Measurements from ENCODE around the gene PPM1K.
A peak's percentile ranks its signal among the peaks of the same experiment; 100 is the strongest.
"Not testable (repeated sequence)": the region's sequence is repeated elsewhere in the genome, so short reads cannot be mapped to it uniquely, and the experiment has no call there.

PPM1K gene

GRCh38 chr4:88284439-88285234 is at the start of gene PPM1K:
Gene PPM1K, minus strand, starts transcription at chr4:88284561. Its CDS starts 5,978 bp downstream, at chr4:88278583.
- DNase-seq, result peak; percentile 99

DNA sequence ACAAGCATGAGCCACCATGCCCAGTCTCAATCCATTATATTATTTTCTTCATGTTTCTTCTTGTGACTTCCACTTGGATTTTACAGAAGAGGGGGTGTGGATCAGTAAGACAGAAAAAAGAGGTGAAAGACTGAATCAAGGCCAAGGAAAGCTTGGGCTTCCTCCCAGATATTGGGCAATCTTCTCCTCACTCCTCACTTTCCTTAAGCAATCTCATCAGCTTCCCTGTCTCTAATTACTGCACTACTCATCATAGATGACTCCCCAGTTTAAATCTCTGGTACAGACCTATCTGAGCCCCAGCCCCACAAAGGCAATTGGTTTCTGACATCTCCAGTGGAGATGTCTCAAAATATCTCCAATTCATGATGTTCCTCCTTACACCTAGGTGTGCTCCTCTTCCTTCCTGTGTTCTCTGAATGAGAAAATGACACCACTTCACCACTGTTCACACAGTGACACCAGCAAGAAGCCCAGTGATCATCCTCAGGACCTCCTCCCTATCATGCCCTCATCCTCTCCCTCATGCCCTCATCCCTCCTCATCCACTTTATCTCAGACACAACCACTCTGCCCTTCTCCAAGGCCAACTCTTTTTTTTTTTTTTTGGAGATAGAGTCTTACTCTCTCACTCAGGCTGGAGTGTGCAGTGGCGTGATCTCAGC is 49.5 kb upstream of the PPM1K start:
- no peak for DNase-seq

GRCh38 chr4:88327665-88328064 is 43.3 kb upstream of the PPM1K start:
- DNase-seq, result no peak

GRCh38 chr4:88320780-88321373 is 36.5 kb upstream of the PPM1K start:
- peak; percentile 9 for DNase-seq

DNA sequence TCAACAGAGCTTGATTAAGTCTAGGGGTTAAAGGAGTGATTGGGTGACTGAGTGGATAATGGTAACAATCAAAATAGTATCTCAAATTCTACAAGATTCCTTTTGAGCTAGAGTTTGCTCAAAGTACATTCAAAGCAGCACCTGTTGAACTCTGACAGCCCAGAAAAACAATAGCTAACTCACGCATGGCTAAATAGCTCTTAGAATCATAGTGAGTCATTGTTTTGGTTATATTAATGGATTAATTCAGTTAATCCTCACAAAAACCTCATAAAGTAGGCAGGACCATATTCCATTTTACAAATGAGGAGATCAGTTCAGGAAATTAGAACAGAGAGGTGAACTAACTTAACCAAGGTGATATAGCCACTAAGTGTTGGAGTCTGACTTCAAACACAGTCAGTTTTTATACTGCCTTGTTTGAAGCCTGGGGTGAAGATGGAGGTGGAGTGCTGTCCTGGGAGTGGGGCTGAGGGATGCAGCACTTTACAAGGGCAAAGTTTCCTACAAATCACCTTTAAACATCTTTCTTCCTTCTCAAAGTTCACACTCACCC is 35.9 kb upstream of the PPM1K start:
- no peak for DNase-seq

DNA sequence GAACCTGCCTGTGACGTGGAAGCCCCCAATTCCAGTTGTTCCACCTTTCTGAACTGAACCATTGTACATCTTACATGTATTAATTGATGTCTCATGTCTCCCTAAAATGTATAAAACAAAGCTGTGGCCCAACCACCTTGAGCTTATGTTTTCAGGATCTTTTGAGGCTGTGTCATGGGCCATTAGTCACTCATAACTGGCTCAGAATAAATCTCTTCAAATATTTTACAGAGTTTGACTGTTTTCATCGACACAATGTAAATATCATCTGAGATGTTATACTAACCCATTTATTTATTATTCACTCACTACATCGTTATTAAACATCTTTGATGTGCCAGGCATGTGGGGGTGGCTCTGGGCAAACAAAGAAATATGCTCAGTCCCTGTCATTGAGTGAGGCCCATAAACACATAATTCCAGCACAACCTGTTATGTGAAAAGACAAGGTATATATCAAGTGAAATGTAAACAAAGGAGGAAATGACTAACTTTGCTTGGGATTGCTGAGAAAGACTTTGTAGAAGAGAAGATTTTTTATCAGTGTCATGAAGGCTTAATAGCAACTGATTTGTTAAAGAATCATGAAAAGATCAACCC is 34.5 kb upstream of the PPM1K start:
- no peak for DNase-seq

DNA sequence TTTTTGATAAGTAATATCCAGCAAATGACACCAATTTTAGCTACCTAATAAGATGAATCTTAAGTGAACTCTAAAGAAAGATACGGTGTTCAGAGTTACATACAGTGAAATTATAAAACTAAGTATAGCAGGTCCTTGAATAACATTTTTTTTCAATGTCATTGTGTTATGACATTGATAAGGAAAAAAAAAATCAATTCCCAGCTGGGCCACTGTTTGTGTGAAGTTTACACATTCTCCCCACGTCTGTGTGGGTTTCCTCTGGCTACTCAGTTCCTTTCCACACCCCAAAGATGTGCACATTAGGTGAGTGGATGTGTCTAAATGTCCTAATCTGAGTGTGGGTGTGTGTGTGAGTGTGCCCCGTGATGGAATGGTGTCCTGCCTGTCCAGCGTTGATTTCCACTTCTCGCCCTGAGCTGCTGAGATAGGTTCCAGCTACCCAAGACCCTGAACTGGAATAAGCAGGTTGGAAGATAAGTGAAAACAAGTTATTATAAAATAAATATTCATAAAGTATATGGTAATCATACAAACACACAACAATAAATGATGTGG is 31.2 kb upstream of the PPM1K start:
- DNase-seq, result no peak

- DNase-seq, result not testable (repeated sequence)
Measured at GRCh38 chr4:88313088-88313624, 28.8 kb upstream of the PPM1K start.

- no peak for DNase-seq
Measured at GRCh38 chr4:88308587-88308986, 24.2 kb upstream of the PPM1K start.

DNA sequence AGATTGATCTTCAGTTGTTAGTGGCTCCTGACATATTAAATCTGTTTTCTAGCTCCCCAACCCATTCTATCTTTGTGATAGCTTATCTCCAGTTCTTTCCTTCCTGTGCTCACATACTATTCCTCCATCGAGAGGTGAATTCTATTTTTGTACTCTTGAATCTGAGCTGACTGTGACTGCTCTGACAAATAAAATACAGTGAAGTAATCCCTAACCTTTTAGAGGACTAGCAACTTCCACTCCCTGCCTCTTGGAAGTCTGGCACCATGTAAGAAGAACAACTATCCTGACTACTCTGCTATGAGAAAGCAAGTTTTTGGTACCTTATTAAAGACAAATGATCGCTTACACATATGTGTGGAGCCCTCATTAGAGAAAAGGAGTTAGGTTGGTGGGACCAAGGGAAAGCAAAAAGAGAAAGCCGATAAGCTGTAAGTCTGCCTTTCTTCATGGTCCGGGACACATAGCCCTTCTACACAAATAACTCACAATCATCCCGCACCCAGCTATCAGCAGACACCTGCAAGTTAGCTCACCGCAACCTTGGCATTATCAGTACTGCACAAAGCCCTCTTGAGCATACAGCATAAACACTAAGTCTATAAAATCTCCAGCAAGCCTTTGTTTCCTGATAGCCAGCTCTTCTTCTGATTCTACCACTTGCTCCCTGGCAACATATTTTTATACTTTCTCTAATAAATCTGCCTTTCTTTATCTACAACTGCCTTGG is 13.5 kb upstream of the PPM1K start:
- DNase-seq, result no peak

DNA sequence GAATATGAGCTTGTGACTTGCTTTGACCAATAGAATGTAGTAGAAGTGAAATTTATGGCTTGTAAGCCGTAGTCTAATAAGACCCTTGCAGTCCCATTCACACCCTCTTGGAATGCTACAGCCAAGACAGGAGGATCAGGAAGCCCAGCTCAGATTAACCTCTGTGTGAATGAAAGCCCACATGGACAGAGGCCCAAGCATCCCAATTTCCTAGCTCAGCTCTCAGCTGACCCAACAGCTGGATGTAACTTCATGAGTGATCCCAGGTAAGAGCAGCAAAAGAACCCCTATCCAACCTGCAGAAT is 12.8 kb upstream of the PPM1K start:
- DNase-seq, result no peak

GRCh38 chr4:88296413-88297211 is 12.3 kb upstream of the PPM1K start:
- no peak for DNase-seq

DNA sequence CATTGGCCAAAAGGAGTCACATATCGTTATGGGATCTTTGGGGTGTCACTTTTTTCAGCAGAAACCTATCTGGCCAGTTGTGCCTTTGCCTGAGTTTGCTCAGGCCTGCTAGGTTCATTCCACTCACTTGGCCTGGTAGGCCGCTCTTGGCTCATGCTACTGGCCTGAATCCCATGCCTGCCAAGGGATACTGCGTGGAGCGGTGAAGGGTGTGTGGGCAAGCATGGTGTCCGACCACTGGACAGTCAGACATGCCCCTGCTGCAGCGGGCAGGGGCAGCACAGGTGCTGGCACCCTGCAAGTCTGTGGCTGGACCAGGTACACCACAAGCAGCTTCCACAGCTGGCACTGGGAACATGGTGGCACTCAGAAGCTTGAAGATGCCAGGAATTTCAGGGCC is 11.3 kb upstream of the PPM1K start:
- no peak for DNase-seq

DNA sequence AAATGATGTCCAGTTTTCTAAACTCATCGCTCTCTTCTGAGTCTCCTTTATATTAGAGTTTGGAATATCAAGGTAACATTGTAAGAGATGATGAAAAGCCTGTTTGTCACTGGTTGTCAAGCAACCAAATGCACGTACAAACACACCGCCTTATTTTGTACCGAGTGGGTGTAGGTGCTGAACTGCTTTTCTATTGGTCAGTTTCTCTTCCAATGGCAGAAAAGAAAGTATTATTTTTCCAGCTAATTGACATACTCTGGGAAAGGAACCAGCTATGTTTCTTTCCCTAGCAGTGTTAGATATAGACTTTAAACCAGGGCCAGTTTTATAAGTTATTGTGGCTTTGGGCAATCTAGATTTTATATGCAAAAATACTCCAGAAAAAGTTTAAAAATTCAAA is 6.6 kb upstream of the PPM1K start:
- DNase-seq, result no peak

DNA sequence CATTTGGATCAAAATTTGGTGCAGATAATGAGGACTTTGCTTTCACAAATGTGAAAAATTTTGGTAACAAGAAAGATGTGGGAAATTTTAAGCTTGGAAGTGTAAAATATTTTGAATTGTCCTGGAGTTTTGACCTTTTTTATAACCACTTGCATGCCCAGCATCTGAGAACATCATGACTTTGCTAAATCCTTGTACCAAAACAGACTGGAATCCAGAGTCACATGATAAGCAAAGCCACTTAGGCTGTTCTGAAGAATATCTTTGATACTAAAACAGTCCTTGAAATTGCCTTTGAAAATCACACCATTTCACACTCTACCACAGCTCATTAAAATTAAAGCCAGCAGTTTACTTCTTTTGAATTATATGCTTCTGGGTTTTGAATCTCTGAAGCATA is 2.5 kb upstream of the PPM1K start:
- DNase-seq, result no peak

GRCh38 chr4:88285235-88285653 is 883 bp upstream of the PPM1K start:
- no peak for DNase-seq

GRCh38 chr4:88283661-88284438 is 511 bp downstream of the PPM1K start:
- DNase-seq, result peak; percentile 75

DNA sequence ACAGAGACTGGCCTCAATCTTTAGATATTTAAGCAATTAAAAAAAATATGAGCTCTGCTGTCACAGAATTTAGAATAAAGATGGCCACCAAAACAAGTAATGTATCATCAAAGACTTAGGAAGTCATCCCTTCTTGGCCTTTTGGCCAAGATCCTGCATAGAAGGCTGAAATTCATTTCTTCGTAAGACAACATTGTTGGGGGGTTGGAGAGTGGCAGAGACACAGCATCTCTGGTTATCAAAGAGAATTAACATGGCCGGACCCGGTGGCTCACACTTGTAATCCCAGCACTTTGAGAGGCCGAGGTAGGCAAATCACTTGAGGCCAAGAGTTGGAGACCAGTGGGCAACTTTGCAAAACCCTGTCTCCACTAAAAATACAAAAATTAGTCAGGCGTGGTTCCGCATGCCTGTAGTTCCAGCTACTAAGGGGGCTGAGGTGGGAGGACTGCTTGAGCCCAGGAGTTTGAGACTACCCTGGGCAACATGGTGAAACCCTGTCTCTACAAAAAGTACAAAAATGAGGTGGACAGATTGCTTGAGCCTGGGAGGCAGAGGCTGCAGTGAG is 4.0 kb downstream of the PPM1K start:
- DNase-seq, result no peak

DNA sequence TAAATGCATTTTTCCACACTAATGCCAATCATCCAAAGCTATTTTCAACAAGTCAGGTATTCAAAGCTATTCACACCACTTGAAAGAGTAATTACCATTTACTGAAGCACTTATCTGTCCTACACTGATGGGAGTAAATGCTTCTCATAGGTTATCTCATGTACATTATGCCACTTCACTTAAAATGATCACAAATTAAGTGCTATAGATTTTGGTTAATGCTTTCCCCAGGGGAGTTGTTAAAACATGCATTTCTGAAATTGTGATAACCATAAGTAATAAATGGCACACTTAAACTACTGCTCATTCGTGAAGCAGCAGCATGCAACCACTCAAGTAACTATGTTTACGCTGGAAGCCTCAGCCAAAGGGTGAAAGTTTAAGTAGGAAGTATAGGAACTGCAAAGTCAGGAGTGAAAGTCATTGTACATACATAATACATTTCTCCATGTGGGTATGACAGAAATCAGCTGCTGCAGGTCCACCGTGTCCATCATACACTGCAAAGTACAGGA is 6.6 kb downstream of the PPM1K start:
- no peak for DNase-seq
